WTC11 (cell line): ENCODE data around the gene FYN. TPM values are rescaled to one million over a fixed set of nuclear protein-coding genes. Genes with fewer than 3 reads are reported as not detected.

Source experiments
- ATAC-seq: fragments of 200-7000 bp; cut with Tn5 transposase; 2 replicates; pipeline ENCODE4 v1.10.0; 2021; ENCODE audit warnings: mild to moderate bottlenecking, moderate library complexity
- CTCF ChIA-PET: fragments of 300-600 bp; sonication (Branson Sonifier 250); formaldehyde crosslinking; loops from one replicate; lab custom pipeline; 2021; ENCODE audit warnings: antibody characterized with exemption; lab: Charles Lee
- POLR2A ChIA-PET: fragments of 350-600 bp; sonication (Branson Sonifier 250); formaldehyde crosslinking; loops from one replicate; lab custom pipeline; 2021; ENCODE audit warnings: antibody characterized with exemption; lab: Charles Lee
- DNase-seq: peaks from one replicate; pipeline ENCODE4 v3.0.0; 2021; ENCODE audit warnings: low spot score
- H3K27ac Mint-ChIP-seq: 2 replicates; pipeline ENCODE4 v1.8.0; 2021; ENCODE audit warnings: mixed read lengths
- H3K27me3 Mint-ChIP-seq: 2 replicates; pipeline ENCODE4 v1.8.0; 2021; ENCODE audit warnings: low read depth, mild to moderate bottlenecking, moderate library complexity, mixed read lengths
- H3K36me3 Mint-ChIP-seq: 2 replicates; pipeline ENCODE4 v1.8.0; 2021; ENCODE audit warnings: mixed read lengths
- H3K4me1 Mint-ChIP-seq: 2 replicates; pipeline ENCODE4 v1.8.0; 2022; ENCODE audit warnings: mixed read lengths
- H3K4me3 Mint-ChIP-seq: 2 replicates; pipeline ENCODE4 v1.8.0; 2021; ENCODE audit warnings: mild to moderate bottlenecking, moderate library complexity, mixed read lengths
- H3K9me3 Mint-ChIP-seq: 2 replicates; pipeline ENCODE4 v1.8.0; 2021; ENCODE audit warnings: mixed read lengths
- ATF1 ChIP-seq: sonication (generic); formaldehyde crosslinking; IDR thresholded peaks from 2 replicates; pipeline ENCODE4 v1.8.1; 2023; ENCODE audit warnings: mild to moderate bottlenecking, moderate library complexity, missing genetic modification reagents
- ATF6 ChIP-seq: sonication (generic); formaldehyde crosslinking; IDR thresholded peaks from 2 replicates; pipeline ENCODE4 v1.8.1; 2023; ENCODE audit warnings: mild to moderate bottlenecking, missing genetic modification reagents
- CREB1 ChIP-seq: sonication (generic); formaldehyde crosslinking; IDR thresholded peaks from 2 replicates; pipeline ENCODE4 v1.8.0; 2023; ENCODE audit warnings: mild to moderate bottlenecking, missing genetic modification reagents
- CTCF ChIP-seq: fragments of 200-600 bp; IDR thresholded peaks from 2 replicates; pipeline ENCODE4 v1.8.0; 2022; ENCODE audit warnings: antibody characterized with exemption
- E2F1 ChIP-seq: sonication (generic); formaldehyde crosslinking; IDR thresholded peaks from 2 replicates; pipeline ENCODE4 v1.8.0; 2022; ENCODE audit warnings: mild to moderate bottlenecking, missing genetic modification reagents
- FOXJ3 ChIP-seq: sonication (generic); formaldehyde crosslinking; IDR thresholded peaks from 2 replicates; pipeline ENCODE4 v1.9.0; 2021; ENCODE audit warnings: missing genetic modification reagents, mild to moderate bottlenecking, borderline replicate concordance
- FOXK1 ChIP-seq: sonication (generic); formaldehyde crosslinking; IDR thresholded peaks from 2 replicates; pipeline ENCODE4 v1.8.0; 2022; ENCODE audit warnings: mild to moderate bottlenecking, moderate library complexity, missing genetic modification reagents
- NR2C2 ChIP-seq: sonication (generic); formaldehyde crosslinking; IDR thresholded peaks from 2 replicates; pipeline ENCODE4 v1.8.0; 2022; ENCODE audit warnings: mild to moderate bottlenecking, missing genetic modification reagents
- OVOL2 ChIP-seq: fragments of 250-450 bp; sonication (Bioruptor Pico); IDR thresholded peaks from 2 replicates; pipeline ENCODE4 v1.9.0; 2021; ENCODE audit warnings: mild to moderate bottlenecking, borderline replicate concordance
- PRDM15 ChIP-seq: sonication (generic); formaldehyde crosslinking; IDR thresholded peaks from 2 replicates; pipeline ENCODE4 v1.8.0; 2022; ENCODE audit warnings: missing genetic modification reagents
- PREB ChIP-seq: sonication (generic); formaldehyde crosslinking; IDR thresholded peaks from 2 replicates; pipeline ENCODE4 v1.8.1; 2022; ENCODE audit warnings: mild to moderate bottlenecking, missing genetic modification reagents, moderate library complexity, borderline replicate concordance
- USF2 ChIP-seq: sonication (generic); formaldehyde crosslinking; IDR thresholded peaks from 2 replicates; pipeline ENCODE4 v1.8.1; 2023; ENCODE audit warnings: mild to moderate bottlenecking, missing genetic modification reagents, moderate library complexity
- ZNF425 ChIP-seq: fragments of 250-450 bp; sonication (Bioruptor Pico); conservative IDR thresholded peaks from 2 replicates; pipeline ENCODE4 v1.9.0; 2021; ENCODE audit warnings: mild to moderate bottlenecking
- ZNF512 ChIP-seq: sonication (generic); formaldehyde crosslinking; IDR thresholded peaks from 2 replicates; pipeline ENCODE4 v1.8.1; 2022; ENCODE audit warnings: missing genetic modification reagents, borderline replicate concordance
- ZSCAN18 ChIP-seq: fragments of 250-450 bp; sonication (Bioruptor Pico); IDR thresholded peaks from 2 replicates; pipeline ENCODE4 v2.1.2; 2022; ENCODE audit warnings: mild to moderate bottlenecking, moderate library complexity
- total RNA-seq: library from RNA; stranded (reverse); gene quantifications from 3 replicates; pipeline ENCODE4 v1.2.3, GENCODE V29; 2021

Gene FYN
- total RNA-seq, 1 experiment from 2014 or later: 63.9 TPM

GRCh38 chr6:111894272-111894671, 21.0 kb upstream of the FYN start (continued):
- TF ChIP-seq FOXJ3 (CRISPR knock-in tag): no peak

GRCh38 chr6:111892431-111892830, 19.2 kb upstream of the FYN start:
- ATAC-seq (no peak), DNase-seq (no peak)
- Mint-ChIP-seq H3K4me1 (peaks cover 35% of the 10 kb centered on the region), H3K4me3 (no peak overlapping the region), H3K27ac (no peak overlapping the region), H3K36me3 (no peaks in the 10 kb centered on the region), H3K9me3 (no peaks in the 10 kb centered on the region), H3K27me3 (peaks cover 47% of the 10 kb centered on the region)
- TF ChIP-seq USF2: no peak
- ChIA-PET POLR2A (no interaction called here), CTCF (no interaction called here)

GRCh38 chr6:111890988-111891387, 17.7 kb upstream of the FYN start:
- H3K9me3 Mint-ChIP-seq: peaks cover 10% of the 10 kb centered on the region
- peaks cover 61% of the 10 kb centered on the region for H3K27me3 Mint-ChIP-seq
- H3K4me3 Mint-ChIP-seq: no peak overlapping the region
- no peak overlapping the region for H3K27ac Mint-ChIP-seq
- 0 out of 2 replicates have a peak, but pooled peaks cover 3% of the 10 kb centered on the region for H3K36me3 Mint-ChIP-seq
- ATAC-seq: no peak
- no peak for DNase-seq
- ChIA-PET POLR2A (no interaction called here), CTCF (no interaction called here)
- peaks cover 37% of the 10 kb centered on the region for H3K4me1 Mint-ChIP-seq
- TF ChIP-seq CREB1 (CRISPR knock-in tag): no peak
- no peak for TF ChIP-seq ATF1 (CRISPR knock-in tag)
- no peak for TF ChIP-seq OVOL2 (CRISPR knock-in tag)
- no peak for TF ChIP-seq ATF6 (CRISPR knock-in tag)
- no peak for TF ChIP-seq E2F1 (CRISPR knock-in tag)
- TF ChIP-seq ZNF425 (CRISPR knock-in tag): no peak
- no peak for TF ChIP-seq PREB (CRISPR knock-in tag)
- no peak for TF ChIP-seq ZNF512 (CRISPR knock-in tag)
- no peak for TF ChIP-seq NR2C2 (CRISPR knock-in tag)
- no peak for TF ChIP-seq FOXJ3 (CRISPR knock-in tag)
- TF ChIP-seq CTCF: no peak
- TF ChIP-seq ZSCAN18: no peak
- TF ChIP-seq FOXK1 (CRISPR knock-in tag): no peak
- no peak for TF ChIP-seq PRDM15 (CRISPR knock-in tag)
